SK-N-SH (cell line): ENCODE measurements around the gene LRRN4. TPM values are rescaled to one million over a fixed set of nuclear protein-coding genes. Genes with fewer than 3 reads are reported as not detected.

ENCODE experiments used
- CTCF ChIA-PET: fragments of 300-600, 350-600 bp; formaldehyde crosslinking; extraction: SDS; loops from one replicate; lab custom pipeline; 2021; lab: Yijun Ruan, JAX
- POLR2A ChIA-PET: fragments of 350-600 bp; sonication (Branson Sonifier 250); formaldehyde crosslinking; extraction: SDS; loops from one replicate; lab custom pipeline; 2020; ENCODE audit warnings: antibody characterized with exemption, inconsistent platforms; lab: Yijun Ruan, JAX
- DNase-seq: peaks from one replicate; pipeline ENCODE4 v3.0.0; 2012
- H2AFZ ChIP-seq: fragments of 200-600 bp; sonication (generic); 2 replicates; pipeline ENCODE4 v1.8.1; 2016; ENCODE audit warnings: antibody characterized with exemption, mild to moderate bottlenecking, low read depth
- H3F3A ChIP-seq: fragments of 200-600 bp; sonication (generic); replicated peaks from 2 replicates; pipeline ENCODE3; 2016; ENCODE audit warnings: antibody characterized with exemption, mild to moderate bottlenecking; ENCODE audit not compliant: insufficient read depth
- H3K27ac ChIP-seq, 2 experiments: fragments of 200-500 bp in 1 of 2; fragments of 200-600 bp in 1 of 2; sonication (Bioruptor generic) in 1 of 2; sonication (generic), shearing (Covaris generic) in 1 of 2; 2 replicates each; pipeline versions ENCODE4 v1.5.1 to v1.6.1; 2014 to 2016; ENCODE audit warnings: low read depth in 2 of 2, inconsistent platforms in 1 of 2, low read length in 1 of 2, mild to moderate bottlenecking in 1 of 2, mixed read lengths in 1 of 2
- H3K27me3 ChIP-seq: fragments of 200-600 bp; sonication (generic), shearing (Covaris generic); 2 replicates; pipeline ENCODE4 v1.6.1; 2016; ENCODE audit warnings: mixed run types; ENCODE audit not compliant: insufficient read depth
- H3K36me3 ChIP-seq, 2 experiments: fragments of 200-500 bp in 1 of 2; fragments of 200-600 bp in 1 of 2; sonication (Bioruptor generic) in 1 of 2; sonication (generic) in 1 of 2; replicated peaks in 1 of 2; 2 replicates each; pipeline versions ENCODE3 to v1.5.1; 2014 to 2016; ENCODE audit warnings: low read length in 1 of 2, mild to moderate bottlenecking in 1 of 2; ENCODE audit not compliant: insufficient read depth in 2 of 2, control insufficient read depth in 1 of 2
- H3K4me1 ChIP-seq, 2 experiments: fragments of 200-500 bp in 1 of 2; fragments of 200-600 bp in 1 of 2; sonication (Bioruptor generic) in 1 of 2; sonication (generic), shearing (Covaris generic) in 1 of 2; 2 replicates each; pipeline versions ENCODE4 v1.5.1 to v1.6.1; 2014 to 2016; ENCODE audit warnings: low read depth in 1 of 2, low read length in 1 of 2, mixed run types in 1 of 2; ENCODE audit not compliant: insufficient read depth in 2 of 2, control insufficient read depth in 1 of 2
- H3K4me2 ChIP-seq: fragments of 200-600 bp; sonication (generic), shearing (Covaris generic); 2 replicates; pipeline ENCODE4 v1.6.1; 2017; ENCODE audit warnings: mixed run types
- H3K4me3 ChIP-seq, 2 experiments: fragments of 200-500 bp in 1 of 2; fragments of 200-600 bp in 1 of 2; sonication (Bioruptor generic) in 1 of 2; sonication (generic), shearing (Covaris generic) in 1 of 2; 2 replicates each; pipeline versions ENCODE4 v1.5.1 to v1.8.1; 2014 to 2016; ENCODE audit warnings: low read depth in 2 of 2, inconsistent platforms in 1 of 2, low read length in 1 of 2, mild to moderate bottlenecking in 1 of 2, mixed read lengths in 1 of 2, moderate library complexity in 1 of 2
- H3K79me2 ChIP-seq: fragments of 200-600 bp; sonication (generic); 2 replicates; pipeline ENCODE4 v1.8.1; 2017; ENCODE audit warnings: mild to moderate bottlenecking; ENCODE audit not compliant: insufficient read depth
- H3K9ac ChIP-seq: fragments of 200-600 bp; sonication (generic); 2 replicates; pipeline ENCODE4 v1.6.1; 2017; ENCODE audit warnings: mixed run types
- H3K9me2 ChIP-seq: fragments of 200-600 bp; sonication (generic); 2 replicates; pipeline ENCODE4 v1.6.1; 2017; ENCODE audit warnings: mixed run types
- H3K9me3 ChIP-seq: fragments of 200-600 bp; sonication (generic); 2 replicates; pipeline ENCODE4 v1.6.1; 2017; ENCODE audit warnings: mixed run types, mild to moderate bottlenecking, moderate library complexity
- H4K20me1 ChIP-seq: fragments of 200-600 bp; sonication (generic); 2 replicates; pipeline ENCODE4 v1.6.1; 2017; ENCODE audit warnings: mild to moderate bottlenecking, mixed run types; ENCODE audit not compliant: insufficient read depth
- EP300 ChIP-seq, 2 experiments: IDR thresholded peaks; 2 replicates each; pipeline versions ENCODE4 v1.4.0 to v1.6.1; 2012; ENCODE audit warnings: borderline replicate concordance in 1 of 2, low read depth in 1 of 2, low read length in 1 of 2
- EZH2phosphoT487 ChIP-seq: fragments of 200-600 bp; sonication (generic); IDR thresholded peaks from 2 replicates; pipeline ENCODE4 v1.6.1; 2017; ENCODE audit warnings: low read depth, mixed run types, mild to moderate bottlenecking, antibody characterized with exemption, moderate library complexity, borderline replicate concordance
- FOSL2 ChIP-seq: IDR thresholded peaks from 2 replicates; pipeline ENCODE4 v1.4.0; 2012; ENCODE audit warnings: low read depth, mild to moderate bottlenecking, moderate library complexity, borderline replicate concordance
- JUND ChIP-seq: IDR thresholded peaks from 2 replicates; pipeline ENCODE4 v1.4.0; 2012
- MEF2A ChIP-seq: IDR thresholded peaks from 2 replicates; pipeline ENCODE4 v1.4.0; 2012; ENCODE audit warnings: low read depth, borderline replicate concordance
- POLR2AphosphoS5 ChIP-seq: IDR thresholded peaks from 2 replicates; pipeline ENCODE4 v1.6.1; 2012; ENCODE audit warnings: low read depth, low read length
- RAD21 ChIP-seq: IDR thresholded peaks from 2 replicates; pipeline ENCODE4 v1.6.1; 2012; ENCODE audit warnings: mild to moderate bottlenecking, low read length
- RFX5 ChIP-seq: IDR thresholded peaks from 2 replicates; pipeline ENCODE4 v1.6.1; 2012; ENCODE audit warnings: mild to moderate bottlenecking, improper control_type of control experiment, low read length
- SIN3A ChIP-seq: IDR thresholded peaks from 2 replicates; pipeline ENCODE4 v1.6.1; 2012; ENCODE audit warnings: low read depth, mild to moderate bottlenecking, low read length, moderate library complexity, borderline replicate concordance
- SMC3 ChIP-seq: IDR thresholded peaks from 2 replicates; pipeline ENCODE4 v1.6.1; 2012; ENCODE audit warnings: low read depth, low read length, improper control_type of control experiment
- TEAD4 ChIP-seq: IDR thresholded peaks from 2 replicates; pipeline ENCODE4 v1.4.0; 2012; ENCODE audit warnings: mild to moderate bottlenecking, borderline replicate concordance; ENCODE audit not compliant: insufficient read depth
- WGBS: methylation state at CpG from one replicate; pipeline ENCODE4 v1.1.6; 2017; ENCODE audit warnings: low lambda C conversion rate; 5-methylcytosine and 5-hydroxymethylcytosine counted together
- polyA plus RNA-seq, 3 experiments: library from polyadenylated mRNA; depleted of rRNA; stranded (reverse); fragments of >200 nt; gene quantifications; 2 replicates each; pipeline ENCODE4 v1.2.3, GENCODE V29; 2012
- TF ChIP-seq, protein P1 (sequence below): fragments of 200-600 bp; sonication (generic); IDR thresholded peaks from 2 replicates; pipeline ENCODE4 v1.6.1; 2017; ENCODE audit warnings: antibody characterized with exemption, mild to moderate bottlenecking, moderate library complexity
- TF ChIP-seq, protein P2 (sequence below): IDR thresholded peaks from 2 replicates; pipeline ENCODE4; 2012
- TF ChIP-seq, protein P3 (sequence below): fragments of 150-350 bp; IDR thresholded peaks from 2 replicates; pipeline ENCODE4 v1.6.1; 2017; ENCODE audit warnings: antibody characterized with exemption, low read length, low read depth, borderline replicate concordance

The LRRN4 gene
- polyA plus RNA-seq, 1 of the 3 experiments (the other 2 are of a cell fraction), result 0.05 TPM

DNA sequence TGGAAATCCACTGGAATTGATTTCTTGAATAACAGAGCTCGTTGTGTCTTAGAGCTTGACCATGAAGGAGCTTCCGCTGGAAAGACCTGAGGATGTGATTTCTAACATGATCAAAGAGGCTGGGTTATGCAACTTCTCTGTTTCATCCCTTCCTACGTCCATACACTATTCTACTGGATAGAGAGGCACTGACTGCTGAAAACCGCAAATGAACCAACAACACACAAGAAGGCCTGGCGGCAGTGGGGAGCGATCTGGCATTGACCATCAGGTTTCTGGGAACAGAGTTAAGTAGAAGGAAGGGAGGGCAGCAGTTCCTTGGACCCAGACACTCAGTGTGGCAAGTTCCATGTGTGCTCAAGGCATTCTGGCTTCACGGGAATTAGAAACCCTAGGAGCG is 13.3 kb downstream of the LRRN4 start:
- Histone ChIP-seq H3K9me2 (no peaks in the 10 kb centered on the region), H3K79me2 (no peaks in the 10 kb centered on the region), H3F3A (no peaks in the 10 kb centered on the region), H3K4me1 (no peaks in the 10 kb centered on the region; a peak in 1 of 4 replicates), H3K4me3 (no peak overlapping the region), H3K9ac (no peak overlapping the region), H3K4me2 (no peak overlapping the region), H2AFZ (no peak overlapping the region), H3K36me3 (peaks cover 23 to 40% of the 10 kb centered on the region in 2 experiments), H3K27me3 (no peaks in the 10 kb centered on the region), H3K27ac (no peak overlapping the region), H3K9me3 (no peaks in the 10 kb centered on the region), H4K20me1 (no peaks in the 10 kb centered on the region)
- CTCF ChIA-PET, result interaction anchor here (1.1 to 1.2 kb wide), 2 partner anchors 11 to 34 kb away, joined by 3 read pairs; no protein-coding TSS in a partner anchor
- WGBS, result 95% methylated on average over 8 of the region's 8 CpGs
- DNase-seq, result no peak
- POLR2A ChIA-PET, result no interaction called here
- TF ChIP-seq FOSL2, result no peak
- TF ChIP-seq, protein P1, sequence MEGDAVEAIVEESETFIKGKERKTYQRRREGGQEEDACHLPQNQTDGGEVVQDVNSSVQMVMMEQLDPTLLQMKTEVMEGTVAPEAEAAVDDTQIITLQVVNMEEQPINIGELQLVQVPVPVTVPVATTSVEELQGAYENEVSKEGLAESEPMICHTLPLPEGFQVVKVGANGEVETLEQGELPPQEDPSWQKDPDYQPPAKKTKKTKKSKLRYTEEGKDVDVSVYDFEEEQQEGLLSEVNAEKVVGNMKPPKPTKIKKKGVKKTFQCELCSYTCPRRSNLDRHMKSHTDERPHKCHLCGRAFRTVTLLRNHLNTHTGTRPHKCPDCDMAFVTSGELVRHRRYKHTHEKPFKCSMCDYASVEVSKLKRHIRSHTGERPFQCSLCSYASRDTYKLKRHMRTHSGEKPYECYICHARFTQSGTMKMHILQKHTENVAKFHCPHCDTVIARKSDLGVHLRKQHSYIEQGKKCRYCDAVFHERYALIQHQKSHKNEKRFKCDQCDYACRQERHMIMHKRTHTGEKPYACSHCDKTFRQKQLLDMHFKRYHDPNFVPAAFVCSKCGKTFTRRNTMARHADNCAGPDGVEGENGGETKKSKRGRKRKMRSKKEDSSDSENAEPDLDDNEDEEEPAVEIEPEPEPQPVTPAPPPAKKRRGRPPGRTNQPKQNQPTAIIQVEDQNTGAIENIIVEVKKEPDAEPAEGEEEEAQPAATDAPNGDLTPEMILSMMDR, result no peak
- TF ChIP-seq, protein P2, sequence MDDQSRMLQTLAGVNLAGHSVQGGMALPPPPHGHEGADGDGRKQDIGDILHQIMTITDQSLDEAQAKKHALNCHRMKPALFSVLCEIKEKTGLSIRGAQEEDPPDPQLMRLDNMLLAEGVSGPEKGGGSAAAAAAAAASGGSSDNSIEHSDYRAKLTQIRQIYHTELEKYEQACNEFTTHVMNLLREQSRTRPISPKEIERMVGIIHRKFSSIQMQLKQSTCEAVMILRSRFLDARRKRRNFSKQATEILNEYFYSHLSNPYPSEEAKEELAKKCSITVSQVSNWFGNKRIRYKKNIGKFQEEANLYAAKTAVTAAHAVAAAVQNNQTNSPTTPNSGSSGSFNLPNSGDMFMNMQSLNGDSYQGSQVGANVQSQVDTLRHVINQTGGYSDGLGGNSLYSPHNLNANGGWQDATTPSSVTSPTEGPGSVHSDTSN, result no peak

DNA sequence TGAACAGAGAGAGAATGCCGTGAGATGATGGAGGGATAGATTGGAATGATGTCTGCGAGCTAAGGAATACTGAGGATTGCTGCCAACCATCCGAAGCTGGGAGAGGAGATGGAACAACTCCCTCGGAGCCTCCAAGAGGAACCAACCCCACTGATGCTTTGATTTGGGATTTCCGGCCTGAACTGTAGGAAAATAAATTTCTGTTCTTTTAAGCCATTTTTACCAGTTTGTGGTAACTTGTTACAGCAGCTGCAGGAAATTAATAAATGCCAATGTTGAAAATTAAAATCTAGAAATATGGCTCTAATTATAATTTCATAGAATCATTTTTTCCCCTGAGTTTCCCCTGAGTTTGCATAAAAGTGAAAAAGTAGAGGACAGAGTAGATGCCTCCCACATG is 14.1 kb downstream of the LRRN4 start:
- H3K9me2 ChIP-seq, result no peaks in the 10 kb centered on the region
- no peak overlapping the region for H3K4me3 ChIP-seq
- TF ChIP-seq TEAD4 (no peak), MEF2A (no peak), SIN3A (no peak), EZH2phosphoT487 (no peak), RFX5 (no peak), RAD21 (no peak), EP300 (IDR thresholded peaks at IDR 0.05; ENCODE audit: borderline replicate concordance in 1 of 2, low read depth in 1 of 2, low read length in 1 of 2) (no peak), POLR2AphosphoS5 (no peak), SMC3 (no peak), JUND (no peak), FOSL2 (no peak)
- TF ChIP-seq, protein P3, sequence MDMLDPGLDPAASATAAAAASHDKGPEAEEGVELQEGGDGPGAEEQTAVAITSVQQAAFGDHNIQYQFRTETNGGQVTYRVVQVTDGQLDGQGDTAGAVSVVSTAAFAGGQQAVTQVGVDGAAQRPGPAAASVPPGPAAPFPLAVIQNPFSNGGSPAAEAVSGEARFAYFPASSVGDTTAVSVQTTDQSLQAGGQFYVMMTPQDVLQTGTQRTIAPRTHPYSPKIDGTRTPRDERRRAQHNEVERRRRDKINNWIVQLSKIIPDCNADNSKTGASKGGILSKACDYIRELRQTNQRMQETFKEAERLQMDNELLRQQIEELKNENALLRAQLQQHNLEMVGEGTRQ, result no peak
- TF ChIP-seq, all 33 proteins: peak for 0
- 97% methylated on average over 5 of the region's 5 CpGs for WGBS
- Histone ChIP-seq H3K27ac (no peak overlapping the region), H2AFZ (no peak overlapping the region), H3K9ac (no peak overlapping the region), H3K27me3 (no peaks in the 10 kb centered on the region), H3K4me2 (no peak overlapping the region), H4K20me1 (no peaks in the 10 kb centered on the region), H3K4me1 (no peaks in the 10 kb centered on the region; a peak in 1 of 4 replicates), H3F3A (no peaks in the 10 kb centered on the region), H3K9me3 (no peaks in the 10 kb centered on the region), H3K36me3 (peaks cover 30 to 47% of the 10 kb centered on the region in 2 experiments), H3K79me2 (no peaks in the 10 kb centered on the region)
- DNase-seq, result no peak
- ChIA-PET CTCF (interaction anchor here (1.1 to 1.2 kb wide), 3 partner anchors 11 to 34 kb away, joined by 3 read pairs; no protein-coding TSS in a partner anchor), POLR2A (no interaction called here)
